ENCODE data around the gene ECI2.

GRCh38 chr6:4163408-4164116 lies 28.2 kb upstream of the ECI2 start:
- TF ChIP-seq CTCF (IDR thresholded peaks at IDR 0.05 in 2 of 3, conservative IDR thresholded peaks at IDR 0.05 in 1 of 3; ENCODE audit: control insufficient read depth in 2 of 3, extremely low read depth in 1 of 3, insufficient read depth in 1 of 3, low read depth in 3 of 3, low read length in 3 of 3) (no peak), POLR2A (IDR thresholded peaks at IDR 0.05; ENCODE audit: low read depth, low read length) (no peak), EP300 (IDR thresholded peaks at IDR 0.05; ENCODE audit: borderline replicate concordance in 1 of 2, control insufficient read depth in 1 of 2, low read depth in 2 of 2, low read length in 2 of 2) (no peak), BACH1 (IDR thresholded peaks at IDR 0.05; ENCODE audit: borderline replicate concordance) (no peak), SMC3 (IDR thresholded peaks at IDR 0.05; ENCODE audit: borderline replicate concordance, low read length) (no peak), POLR2AphosphoS2 (IDR thresholded peaks at IDR 0.05; ENCODE audit: low read depth, low read length) (no peak), ZNF217 (IDR thresholded peaks at IDR 0.05) (no peak), SREBF2 (IDR thresholded peaks at IDR 0.05; ENCODE audit: low read length) (no peak)
